NK-92 (cell line): ENCODE results near the gene SLC35B3.
"Not testable (repeated sequence)": the region's sequence is repeated elsewhere in the genome, so short reads cannot be mapped to it uniquely, and the experiment has no call there.

Experiments
- DNase-seq: peaks from one replicate; lab custom pipeline; 2025; ENCODE audit not compliant: unreplicated experiment; lab: John Stamatoyannopoulos, UW

Gene SLC35B3

GRCh38 chr6:8435093-8435844, at the start of gene SLC35B3:
TSS of gene SLC35B3 (minus strand) at chr6:8435545.
- peak; percentile 79 for DNase-seq

DNA sequence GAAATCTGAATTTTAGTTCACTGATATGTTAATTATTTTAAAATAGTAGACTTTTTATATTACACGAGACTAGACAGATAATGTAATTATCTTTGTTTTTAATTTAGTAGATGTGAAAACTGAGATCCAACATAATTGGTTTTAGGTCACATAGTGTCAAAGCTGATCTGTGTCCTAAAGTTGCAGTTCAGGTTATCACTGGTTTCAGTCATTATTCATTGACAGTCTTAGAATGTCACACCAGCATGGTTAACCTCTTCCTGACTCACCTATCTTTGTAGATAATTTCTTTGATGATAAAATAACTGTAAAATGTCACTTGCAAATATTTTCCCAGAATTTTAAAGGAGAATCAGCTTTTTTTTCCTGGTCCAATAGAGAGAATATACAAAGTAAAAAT, 48.3 kb upstream of the SLC35B3 start:
- no peak for DNase-seq

DNA sequence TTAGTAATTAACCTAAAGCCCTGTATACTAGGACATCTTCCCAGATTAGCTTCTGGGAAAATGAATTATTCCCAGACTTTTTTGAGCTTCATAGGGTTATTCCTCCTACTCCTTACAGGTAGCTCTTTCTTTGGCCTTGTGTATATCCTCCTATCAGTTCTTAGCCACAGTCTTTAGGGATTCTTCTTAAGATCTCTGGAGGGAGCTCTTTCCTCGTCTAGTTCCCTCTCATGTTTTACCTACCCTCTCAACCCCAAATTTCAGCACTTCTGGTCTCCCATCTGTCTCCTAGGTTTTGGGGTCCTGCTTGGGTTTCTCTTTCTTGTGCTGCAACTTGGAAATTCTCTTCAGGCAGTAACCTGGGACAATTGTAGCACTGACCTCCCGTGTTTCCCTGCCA, 46.4 kb upstream of the SLC35B3 start:
- no peak for DNase-seq

DNA sequence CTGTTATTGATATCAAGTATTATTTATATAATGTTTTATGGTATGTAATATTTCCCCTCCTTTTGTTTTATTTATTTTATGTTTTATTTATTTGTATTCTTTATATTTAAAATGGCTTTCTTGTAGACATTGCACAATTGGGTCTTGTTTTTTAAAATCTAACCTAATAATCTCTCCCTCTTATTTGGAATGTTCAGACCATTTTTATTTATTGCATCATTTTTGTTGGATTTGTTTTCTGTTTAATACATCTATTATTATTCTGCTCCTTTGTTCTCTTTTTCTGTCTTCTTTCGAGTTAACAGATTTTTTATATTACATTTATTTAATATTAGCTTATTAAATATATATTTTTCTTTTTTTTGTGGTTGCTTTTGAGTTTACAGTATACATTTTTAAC, 43.1 kb upstream of the SLC35B3 start:
- DNase-seq, result no peak

GRCh38 chr6:8476656-8477055, 41.3 kb upstream of the SLC35B3 start:
- DNase-seq, result no peak

DNA sequence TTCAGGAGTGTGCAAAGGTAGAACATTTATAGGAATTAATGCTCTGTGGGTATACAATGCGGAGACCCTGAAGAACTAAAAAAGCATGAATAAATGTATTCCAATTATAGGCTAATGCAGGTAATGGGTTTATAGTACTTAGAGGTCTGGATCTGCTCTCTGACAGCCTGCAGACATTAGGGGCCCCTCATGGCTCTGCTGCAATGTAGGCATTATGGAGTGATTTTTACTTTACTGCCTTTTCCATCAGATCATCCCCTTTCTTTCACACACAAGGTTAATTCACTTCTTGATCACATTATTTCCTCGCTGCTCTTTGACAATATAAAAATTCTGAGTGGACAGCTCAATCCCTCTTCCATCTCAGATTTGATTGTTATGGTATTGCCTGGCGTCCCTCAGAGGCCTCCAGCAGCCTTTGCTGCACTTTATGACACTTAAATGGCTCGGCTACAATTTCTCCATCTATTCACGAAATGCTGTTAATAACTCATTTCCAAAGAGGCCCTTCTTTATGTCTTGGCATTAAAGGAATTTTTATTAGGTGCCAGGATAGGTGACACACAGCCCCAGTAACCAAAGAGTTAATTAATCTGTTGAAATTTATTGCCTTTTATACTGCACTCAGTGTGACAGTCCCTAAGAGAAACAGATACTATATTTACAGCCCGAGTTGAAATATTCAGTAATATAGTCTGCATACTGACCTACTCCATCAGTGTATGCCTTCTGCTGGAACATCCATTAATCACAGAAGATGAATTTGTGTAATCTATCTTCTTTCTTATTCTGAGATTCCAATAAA, 33.4 kb upstream of the SLC35B3 start:
- no peak for DNase-seq

DNA sequence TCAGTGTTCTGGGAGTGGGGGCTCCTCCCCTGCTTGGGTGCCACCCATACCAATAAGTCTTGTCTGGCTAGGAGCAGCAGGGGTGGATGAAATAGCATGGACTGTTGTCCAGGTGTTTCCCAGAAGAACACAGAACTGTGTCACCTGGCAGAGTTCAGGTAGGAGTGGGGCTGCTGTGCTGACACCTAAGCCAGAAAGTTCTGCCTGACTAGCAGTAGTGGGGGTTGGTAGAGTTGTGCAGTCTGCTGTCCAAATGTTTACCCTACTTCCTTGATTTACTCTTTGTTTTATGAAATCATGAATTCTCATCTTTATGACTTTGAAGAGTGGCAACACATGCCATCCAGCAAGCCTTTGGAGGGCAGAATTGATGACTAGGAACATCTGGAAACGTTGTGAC, 27.3 kb upstream of the SLC35B3 start:
- DNase-seq, result no peak

DNA sequence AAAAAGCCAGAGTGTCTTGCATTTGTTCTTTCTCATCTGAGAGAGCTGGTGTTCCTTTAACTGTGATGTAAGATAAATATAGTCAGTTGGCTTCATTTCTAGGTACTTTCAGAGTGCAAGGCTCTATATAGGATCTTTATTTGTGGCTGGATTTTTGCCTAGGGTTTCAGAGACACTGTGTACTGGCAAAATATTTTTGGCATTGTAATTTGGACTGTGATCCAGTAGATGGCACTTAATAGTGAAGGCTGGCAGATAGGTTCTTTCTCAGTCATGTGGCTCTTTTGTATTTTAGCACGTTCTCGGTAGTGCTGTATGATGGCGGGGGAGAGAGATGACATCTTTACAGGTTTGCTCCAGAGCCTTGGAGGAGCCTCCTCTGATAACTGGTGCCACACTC, 26.8 kb upstream of the SLC35B3 start:
- no peak for DNase-seq

DNA sequence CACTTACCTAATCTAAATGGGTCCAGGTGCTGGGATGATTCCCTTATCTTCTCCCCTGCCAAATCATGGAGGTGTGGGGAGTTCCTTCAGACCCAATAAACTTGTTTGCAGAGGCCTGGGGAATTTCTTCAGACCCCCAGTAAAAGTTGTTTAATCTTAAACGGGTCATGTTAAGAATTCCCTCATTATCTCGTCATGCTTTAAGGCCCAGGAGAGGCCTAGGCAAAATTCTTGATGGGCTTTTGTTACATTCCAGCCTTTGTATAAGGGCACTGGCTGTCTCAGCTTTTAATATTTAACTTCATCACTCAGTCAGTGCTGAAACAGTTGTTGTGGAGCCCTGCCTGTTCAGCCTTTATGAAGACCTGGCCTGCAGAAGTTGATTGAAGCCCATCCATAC, 11.0 kb upstream of the SLC35B3 start:
- DNase-seq, result no peak

GRCh38 chr6:8445930-8446329, 10.6 kb upstream of the SLC35B3 start:
- not testable (repeated sequence) for DNase-seq

GRCh38 chr6:8442150-8442549, 6.8 kb upstream of the SLC35B3 start:
- DNase-seq, result no peak

- DNase-seq, result no peak
These were observed 6.1 kb upstream of the SLC35B3 start for GRCh38 chr6:8441452-8441851.

DNA sequence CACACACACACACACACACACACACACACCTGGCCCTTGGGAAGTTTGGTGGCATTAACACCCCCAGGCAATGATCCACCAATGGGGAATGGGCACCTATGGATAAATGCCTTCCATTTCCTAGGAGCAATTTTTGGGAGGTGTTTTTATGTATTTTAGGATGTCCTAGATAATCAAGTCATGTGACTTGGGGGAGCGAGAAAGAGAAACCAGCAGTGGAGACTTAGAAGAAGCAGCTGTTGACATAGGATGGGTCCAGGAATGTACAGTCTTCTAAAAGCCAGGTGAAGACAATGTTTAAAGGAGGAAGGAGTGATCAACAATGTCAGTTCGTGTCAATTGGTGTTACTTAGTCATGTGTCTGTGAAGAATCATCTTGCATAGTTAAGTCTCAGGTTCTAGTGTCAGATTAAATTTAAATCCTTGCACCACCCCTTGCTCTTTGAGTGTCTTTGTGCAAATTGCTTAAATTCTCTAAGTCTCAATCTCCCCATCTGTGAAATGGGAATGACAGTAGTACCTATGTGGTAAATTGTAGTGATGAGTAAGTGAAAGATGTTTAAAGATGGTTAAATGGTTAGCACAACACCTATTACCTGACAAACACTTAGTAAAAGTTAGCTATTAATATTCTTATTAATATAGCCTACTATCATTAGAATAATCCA, 4.4 kb upstream of the SLC35B3 start:
- no peak for DNase-seq

GRCh38 chr6:8437813-8438212, 2.5 kb upstream of the SLC35B3 start:
- no peak for DNase-seq

DNA sequence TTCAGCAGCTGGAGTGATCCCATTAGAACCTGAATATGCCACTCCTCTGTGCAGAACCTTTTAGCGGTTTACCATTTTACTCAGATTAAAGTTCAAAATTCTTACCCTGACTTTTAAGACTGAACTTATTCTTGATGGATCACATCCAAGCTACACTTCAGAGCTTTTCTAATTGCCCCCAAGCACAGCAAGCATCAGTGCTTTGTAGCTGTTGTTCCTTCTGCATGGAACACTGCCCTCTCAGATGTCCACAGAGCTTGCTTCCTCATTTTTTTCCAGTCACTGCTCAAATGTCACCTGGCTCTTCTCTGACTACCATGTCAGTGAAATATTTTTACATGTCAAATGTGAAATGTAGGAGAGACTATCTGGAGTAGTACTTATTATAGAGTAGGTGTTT, 1.6 kb upstream of the SLC35B3 start:
- no peak for DNase-seq

- DNase-seq, result no peak
These were observed 462 bp upstream of the SLC35B3 start for GRCh38 chr6:8435845-8436168.

DNA sequence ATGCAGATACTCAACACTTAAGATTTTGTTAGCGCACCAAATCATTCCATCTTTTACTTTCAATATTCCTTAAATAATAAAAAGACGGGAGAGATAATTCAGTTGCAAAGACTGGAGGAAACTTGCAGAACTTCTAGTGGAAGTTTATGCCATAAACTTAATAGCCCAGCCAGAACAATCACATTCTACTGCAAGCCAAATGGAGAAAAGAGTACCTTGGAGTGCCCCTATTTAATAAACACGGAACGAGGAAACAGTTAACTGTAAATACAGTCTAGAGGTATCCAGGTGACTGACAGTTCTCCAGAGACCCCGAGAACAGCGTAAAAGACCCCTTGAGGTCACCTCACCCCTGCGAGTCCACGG, 635 bp downstream of the SLC35B3 start:
- DNase-seq, result no peak

GRCh38 chr6:8432614-8433013, 2.7 kb downstream of the SLC35B3 start:
- DNase-seq, result no peak

DNA sequence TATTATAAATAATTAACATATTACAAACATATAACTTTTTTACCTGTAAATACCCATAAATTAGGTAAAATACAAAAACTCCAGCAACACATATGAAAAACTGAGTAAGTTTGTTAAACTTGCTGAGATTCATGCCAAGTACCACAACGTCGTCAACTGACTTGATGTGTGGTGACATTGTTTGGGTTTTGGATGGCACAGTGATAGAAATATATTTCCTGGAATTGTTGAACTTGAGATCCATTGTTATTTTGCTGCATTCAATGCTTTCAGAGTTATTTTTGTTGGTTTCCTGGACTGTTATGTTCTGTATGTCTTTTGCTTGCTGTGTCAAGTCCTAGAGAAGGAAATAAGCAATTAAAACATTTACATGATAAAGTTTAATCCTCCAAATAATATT, 5.5 kb downstream of the SLC35B3 start:
- DNase-seq, result no peak

DNA sequence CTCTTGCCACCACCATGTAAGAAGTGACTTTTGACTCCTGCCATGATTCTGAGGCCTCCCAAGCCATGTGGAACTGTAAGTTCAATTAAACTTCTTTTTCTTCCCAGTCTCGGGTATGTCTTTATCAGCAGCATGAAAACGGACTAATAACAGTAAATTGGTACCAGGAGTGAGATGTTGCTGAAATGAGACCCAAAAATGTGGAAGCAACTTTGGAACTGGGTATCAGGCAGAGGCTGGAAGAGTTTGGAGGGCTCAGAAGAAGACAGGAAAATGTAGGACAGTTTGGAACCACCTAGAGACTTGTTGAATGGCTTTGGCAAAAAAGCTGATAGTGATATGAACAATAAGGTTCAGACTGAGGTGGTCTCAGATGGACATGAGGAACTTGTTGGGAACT, 8.8 kb downstream of the SLC35B3 start:
- DNase-seq, result not testable (repeated sequence)

GRCh38 chr6:8420031-8420588, 15.2 kb downstream of the SLC35B3 start:
- no peak for DNase-seq

- DNase-seq, result no peak
These were observed 19.4 kb downstream of the SLC35B3 start for GRCh38 chr6:8415913-8416312.
